Upper lobe of right lung (tissue), 1 donor: ENCODE data around the gene PPP1R12A. TPM values are rescaled to one million over a fixed set of nuclear protein-coding genes. Genes with fewer than 3 reads are reported as not detected.

Experiments used
- ATAC-seq: fragments of 200-7000 bp; cut with Tn5 transposase; one replicate; pipeline ENCODE4 v1.9.1; 2020; ENCODE audit warnings: mild to moderate bottlenecking, moderate library complexity
- DNase-seq: peaks from one replicate; pipeline ENCODE4 v3.0.0-alpha.2; 2020
- H3K27ac ChIP-seq: fragments of 200-600 bp; one replicate; pipeline ENCODE4 v1.8.0; 2022
- H3K27me3 ChIP-seq: fragments of 200-600 bp; one replicate; pipeline ENCODE4 v1.8.0; 2022; ENCODE audit warnings: mild to moderate bottlenecking
- H3K36me3 ChIP-seq: fragments of 200-600 bp; one replicate; pipeline ENCODE4 v1.8.0; 2022
- H3K4me1 ChIP-seq: fragments of 200-600 bp; one replicate; pipeline ENCODE4 v1.8.0; 2022
- H3K4me3 ChIP-seq: fragments of 200-600 bp; one replicate; pipeline ENCODE4 v1.8.0; 2022; ENCODE audit warnings: mild to moderate bottlenecking
- H3K9me3 ChIP-seq: fragments of 200-600 bp; one replicate; pipeline ENCODE4 v1.8.0; 2022
- intact Hi-C: fragments of 100-400 bp; cut with DNase I; formaldehyde crosslinking; loops from one replicate; pipeline ENCODE4 v1.11.0; 2022
- total RNA-seq: library from RNA; stranded (reverse); fragmentation: NEBNext Ultra II Directional; extraction: Animal tissue kit (Norgen Biotek cat#: 25700); gene quantifications from one replicate; pipeline ENCODE4 v1.2.1, GENCODE V29; 2021
- TF ChIP-seq, protein P1 (sequence below): fragments of 200-600 bp; IDR thresholded peaks from one replicate; pipeline ENCODE4 v1.8.0; 2022; ENCODE audit warnings: antibody characterized with exemption
- donor health status: DM: no; HTN: yes; CAD: no; lungs with severe emphysema.

The PPP1R12A gene
- total RNA-seq, 1 donor from 2014 or later, result 80.4 TPM

DNA sequence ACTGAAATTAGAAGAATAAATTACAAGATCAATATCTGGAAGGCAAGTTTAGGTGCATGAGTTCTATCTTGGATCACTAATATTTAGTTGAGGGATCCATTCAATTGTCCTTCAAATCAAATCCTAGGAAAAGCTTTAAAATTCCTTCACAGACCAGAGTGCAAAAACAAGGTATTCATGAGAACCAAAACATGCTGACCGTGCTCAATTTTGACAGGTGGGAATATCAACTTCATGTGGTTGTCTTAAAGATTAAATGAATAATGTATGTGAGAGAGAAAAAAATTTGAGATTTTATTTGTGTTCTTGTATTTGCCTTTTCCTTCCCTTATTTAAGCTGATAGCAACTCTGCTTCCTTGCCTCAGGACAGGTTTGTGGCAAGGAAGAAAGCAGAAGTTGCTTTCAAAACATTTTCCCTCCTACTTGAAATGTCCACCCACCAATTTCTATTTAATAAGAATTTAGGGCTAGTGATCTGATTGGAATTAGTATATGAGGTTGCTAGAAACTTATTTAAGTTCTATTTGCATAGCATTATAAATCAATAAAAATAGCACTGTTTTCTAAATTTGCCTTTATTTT, 4.9 kb upstream of the PPP1R12A start:
- Histone ChIP-seq H3K27me3 (no peaks in the 10 kb centered on the region), H3K4me3 (no peak overlapping the region), H3K4me1 (peaks cover 8% of the 10 kb centered on the region), H3K36me3 (no peaks in the 10 kb centered on the region), H3K27ac (no peak overlapping the region), H3K9me3 (no peaks in the 10 kb centered on the region)
- TF ChIP-seq, protein P1, sequence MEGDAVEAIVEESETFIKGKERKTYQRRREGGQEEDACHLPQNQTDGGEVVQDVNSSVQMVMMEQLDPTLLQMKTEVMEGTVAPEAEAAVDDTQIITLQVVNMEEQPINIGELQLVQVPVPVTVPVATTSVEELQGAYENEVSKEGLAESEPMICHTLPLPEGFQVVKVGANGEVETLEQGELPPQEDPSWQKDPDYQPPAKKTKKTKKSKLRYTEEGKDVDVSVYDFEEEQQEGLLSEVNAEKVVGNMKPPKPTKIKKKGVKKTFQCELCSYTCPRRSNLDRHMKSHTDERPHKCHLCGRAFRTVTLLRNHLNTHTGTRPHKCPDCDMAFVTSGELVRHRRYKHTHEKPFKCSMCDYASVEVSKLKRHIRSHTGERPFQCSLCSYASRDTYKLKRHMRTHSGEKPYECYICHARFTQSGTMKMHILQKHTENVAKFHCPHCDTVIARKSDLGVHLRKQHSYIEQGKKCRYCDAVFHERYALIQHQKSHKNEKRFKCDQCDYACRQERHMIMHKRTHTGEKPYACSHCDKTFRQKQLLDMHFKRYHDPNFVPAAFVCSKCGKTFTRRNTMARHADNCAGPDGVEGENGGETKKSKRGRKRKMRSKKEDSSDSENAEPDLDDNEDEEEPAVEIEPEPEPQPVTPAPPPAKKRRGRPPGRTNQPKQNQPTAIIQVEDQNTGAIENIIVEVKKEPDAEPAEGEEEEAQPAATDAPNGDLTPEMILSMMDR, result no peak
- intact Hi-C loops, result no loop called here
- no peak for ATAC-seq
- DNase-seq, result no peak

DNA sequence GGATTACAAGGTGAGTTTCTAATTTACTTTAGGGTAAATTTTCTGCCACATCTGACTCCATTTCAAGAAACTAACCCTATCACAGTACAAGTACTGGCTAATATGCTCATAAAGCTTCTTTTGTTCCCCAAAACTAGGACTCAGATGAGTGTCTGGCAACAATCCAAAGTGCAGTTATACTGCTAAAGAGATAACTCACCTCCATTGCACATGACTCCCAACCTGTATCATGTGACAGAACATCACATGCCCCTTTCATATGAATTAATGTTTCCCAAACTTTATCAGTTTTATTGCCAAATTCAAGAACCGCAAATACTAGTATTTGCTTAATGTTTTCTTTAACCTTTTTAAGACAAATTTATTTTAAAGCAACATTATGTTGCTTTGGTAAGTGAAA, 3.9 kb upstream of the PPP1R12A start:
- no peak for DNase-seq
- no peak overlapping the region for H3K4me3 ChIP-seq
- no peaks in the 10 kb centered on the region for H3K9me3 ChIP-seq
- no peaks in the 10 kb centered on the region for H3K36me3 ChIP-seq
- H3K27me3 ChIP-seq, result no peaks in the 10 kb centered on the region
- TF ChIP-seq, protein P1, result no peak
- no peak overlapping the region for H3K27ac ChIP-seq
- no peak for ATAC-seq
- intact Hi-C loops, result no loop called here
- H3K4me1 ChIP-seq, result peaks cover 8% of the 10 kb centered on the region

DNA sequence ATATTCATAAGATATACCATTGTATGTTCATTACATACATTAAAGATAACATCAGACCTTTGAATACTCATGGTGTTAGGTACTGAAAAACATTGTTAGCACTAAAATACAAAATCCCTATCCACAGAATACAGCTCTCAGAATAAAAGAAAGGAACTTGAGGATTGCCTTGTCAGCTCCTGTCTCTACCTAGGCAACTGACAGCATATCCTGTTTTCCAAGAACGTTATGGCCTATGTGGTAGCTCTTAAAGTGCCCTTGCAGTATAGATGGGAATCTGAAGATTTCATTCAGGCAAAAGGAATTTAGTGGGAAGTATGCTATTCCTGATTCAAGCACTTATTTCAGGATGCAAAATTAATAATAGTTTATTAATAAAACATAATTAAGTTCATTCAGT, 1.8 kb upstream of the PPP1R12A start:
- Histone ChIP-seq H3K27me3 (no peaks in the 10 kb centered on the region), H3K9me3 (no peaks in the 10 kb centered on the region), H3K36me3 (no peaks in the 10 kb centered on the region), H3K4me1 (peaks cover 9% of the 10 kb centered on the region), H3K4me3 (peak overlapping the region; percentile 90), H3K27ac (peak overlapping the region; percentile 97)
- ATAC-seq, result no peak
- TF ChIP-seq, protein P1, result no peak
- DNase-seq, result no peak
- intact Hi-C loops, result no loop called here

DNA sequence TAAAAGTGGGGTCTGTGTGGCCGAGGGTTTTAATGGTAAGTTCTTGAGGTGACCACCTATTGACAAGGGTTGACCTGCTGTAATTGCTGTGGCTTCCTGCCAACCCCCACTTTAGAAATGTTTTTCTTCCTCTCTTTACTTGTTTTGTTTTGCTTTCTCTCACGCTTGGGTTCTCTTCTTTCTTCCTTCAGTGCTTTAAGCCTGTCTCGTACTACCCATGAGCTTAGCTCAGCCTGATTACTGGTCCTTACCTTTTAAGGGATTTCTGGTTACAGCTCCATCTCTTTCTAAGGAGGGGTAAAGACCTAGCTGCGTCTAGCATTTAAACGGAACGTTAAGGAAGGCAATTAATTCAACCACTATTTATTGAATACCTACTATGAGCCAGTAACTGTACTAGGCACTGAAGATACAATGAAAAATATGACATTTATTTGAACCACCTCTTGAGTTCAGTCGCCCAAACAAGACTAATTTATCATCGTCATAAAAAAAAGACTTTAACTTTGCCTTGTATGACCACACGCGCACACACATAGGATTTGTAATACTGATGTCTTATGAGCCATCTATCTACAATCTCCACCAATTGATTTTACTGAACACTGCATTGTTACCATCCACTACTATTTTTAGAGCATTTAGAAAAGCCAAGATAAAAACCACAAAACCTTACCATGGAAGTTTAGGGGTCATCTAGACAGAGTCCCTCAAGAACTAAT, 888 bp upstream of the PPP1R12A start:
- no peaks in the 10 kb centered on the region for H3K9me3 ChIP-seq
- H3K27ac ChIP-seq, result peak overlapping the region; percentile 97
- peaks cover 16% of the 10 kb centered on the region for H3K4me1 ChIP-seq
- ATAC-seq, result no peak
- DNase-seq, result no peak
- H3K36me3 ChIP-seq, result no peaks in the 10 kb centered on the region
- no peaks in the 10 kb centered on the region for H3K27me3 ChIP-seq
- peak overlapping the region; percentile 90 for H3K4me3 ChIP-seq
- TF ChIP-seq, protein P1, result no peak
- intact Hi-C loops, result no loop called here

DNA sequence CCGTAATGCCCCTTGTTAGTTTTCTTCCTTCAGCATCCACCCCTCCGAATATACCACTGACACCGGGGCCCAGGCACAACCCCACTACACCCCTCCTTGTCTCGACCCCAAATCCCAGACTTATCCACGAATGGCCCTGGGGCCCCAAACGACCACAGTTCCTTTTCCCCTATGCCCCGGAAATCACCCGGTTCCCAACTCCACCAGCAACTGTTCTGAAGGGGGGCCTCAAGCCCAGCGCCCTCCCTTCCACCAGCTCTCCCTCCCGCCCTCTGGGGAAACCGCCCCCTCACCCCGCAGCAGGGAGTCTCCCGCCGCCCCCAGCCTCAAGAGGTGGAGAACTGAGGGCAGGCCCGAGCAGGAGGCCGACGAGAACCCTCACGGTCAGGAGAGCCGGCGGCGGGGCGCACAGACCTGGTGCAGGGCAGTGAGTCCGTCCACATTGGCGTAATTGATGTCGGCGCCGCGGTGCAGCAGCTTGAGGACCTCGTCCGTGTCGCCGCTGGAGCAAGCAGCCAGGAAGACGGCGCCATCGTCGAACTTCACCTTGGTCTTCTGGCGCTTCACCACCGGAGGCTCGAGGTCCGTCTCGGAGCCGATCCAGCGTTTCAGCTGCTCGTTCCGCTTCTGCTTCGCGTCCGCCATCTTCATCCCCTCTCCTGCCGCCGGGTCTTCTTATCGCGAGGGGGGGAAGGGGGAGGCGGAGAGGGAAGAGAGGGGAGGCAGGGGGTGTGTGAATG, 446 bp downstream of the PPP1R12A start:
- Histone ChIP-seq H3K4me1 (peaks cover 16% of the 10 kb centered on the region), H3K36me3 (no peaks in the 10 kb centered on the region), H3K27me3 (no peaks in the 10 kb centered on the region), H3K27ac (peak overlapping the region; percentile 97), H3K4me3 (peak overlapping the region; percentile 90), H3K9me3 (no peaks in the 10 kb centered on the region)
- DNase-seq, result peak; percentile 80
- ATAC-seq, result peak; percentile 53
- intact Hi-C loops, result no loop called here
- TF ChIP-seq, protein P1, result no peak
